Prostate gland (tissue), 2 donors: Measurements from ENCODE around the gene STRIP1.

Experiments used
- CTCF ChIP-seq, 4 experiments: fragments of 200-600 bp in 2 of 4; fragments of 450-650 bp in 2 of 4; sonication (generic) in 2 of 4; IDR thresholded peaks; 1 replicate in 3 of 4; 2 replicates in 1 of 4; pipeline ENCODE4 v1.5.1; 2016 to 2019; ENCODE audit warnings: antibody characterized with exemption in 4 of 4, mild to moderate bottlenecking in 2 of 4, moderate library complexity in 2 of 4
- POLR2A ChIP-seq: fragments of 450-650 bp; IDR thresholded peaks from one replicate; pipeline ENCODE4 v1.6.1; 2016; ENCODE audit warnings: antibody characterized with exemption, mild to moderate bottlenecking
- POLR2AphosphoS5 ChIP-seq: sonication (generic); formaldehyde crosslinking; IDR thresholded peaks from one replicate; pipeline ENCODE4 v1.6.1; 2017; ENCODE audit warnings: antibody characterized with exemption

- TF ChIP-seq CTCF (IDR thresholded peaks at IDR 0.05) (peak; percentile 39 to 50 (median 43)), POLR2A (no peak), POLR2AphosphoS5 (no peak)
These were observed 25.7 kb downstream of the STRIP1 start for GRCh38 chr1:110060034-110060661.
